Pancreas (tissue), 10 donors: ENCODE data around the gene SLC25A1. TPM values are rescaled to one million over a fixed set of nuclear protein-coding genes. Genes with fewer than 3 reads are reported as not detected.
"Not testable (repeated sequence)": the region's sequence is repeated elsewhere in the genome, so short reads cannot be mapped to it uniquely, and the experiment has no call there.

Experiments
- ATAC-seq, 4 donors: fragments of 200-7000 bp; cut with Tn5 transposase; one replicate each; pipeline versions ENCODE4 v1.8.0 to v1.9.1; 2020; ENCODE audit warnings: mild to moderate bottlenecking in 4 of 4, moderate library complexity in 4 of 4
- DNase-seq, 6 donors: peaks; one replicate each; pipeline ENCODE4 v3.0.0-alpha.2; 2020
- FAIRE-seq: peaks from 2 replicates; lab custom pipeline; 2012; peaks lifted over from hg19 to GRCh38; lab: Jason Lieb, UNC
- H3K27ac ChIP-seq, 4 donors: fragments of 200-600 bp; sonication (generic); 1 replicate in 3 of 4; 2 replicates in 1 of 4; pipeline versions ENCODE4 v1.5.0 to v1.8.0; 2020
- H3K27me3 ChIP-seq, 4 donors: fragments of 200-600 bp; one replicate each; pipeline ENCODE4 v1.8.0; 2021
- H3K36me3 ChIP-seq, 3 donors: fragments of 200-600 bp; sonication (generic) in 1 of 3; one replicate each; pipeline versions ENCODE4 v1.5.0 to v1.8.0; 2020 to 2021
- H3K4me1 ChIP-seq, 3 donors: fragments of 200-600 bp; one replicate each; pipeline ENCODE4 v1.8.0; 2021
- H3K4me3 ChIP-seq, 4 donors: fragments of 200-600 bp; sonication (generic) in 2 of 4; one replicate each; pipeline versions ENCODE4 v1.5.0 to v1.8.0; 2020 to 2021
- H3K9me3 ChIP-seq, 4 donors: fragments of 200-600 bp; one replicate each; pipeline ENCODE4 v1.8.0; 2021
- WGBS, 2 donors: extraction: QIAGEN DNeasy Blood & Tissue Kit; methylation state at CpG; one replicate each; pipeline ENCODE4 v1.1.7; 2013; 5-methylcytosine and 5-hydroxymethylcytosine counted together
- intact Hi-C, 3 donors: fragments of 100-400 bp; cut with DNase I; formaldehyde crosslinking; loops; one replicate each; pipeline versions ENCODE4 v1.11.1 to v1.14.2; 2022
- polyA plus RNA-seq, 2 donors: library from polyadenylated mRNA; stranded (reverse); fragments of 200-250 nt; gene quantifications; one replicate each; pipeline ENCODE4 v1.2.3, GENCODE V29; 2013
- total RNA-seq, 6 donors: library from RNA; stranded (reverse); fragmentation: NEBNext Ultra II Directional in 4 of 6; extraction: Animal tissue kit (Norgen Biotek cat#: 25700) in 4 of 6; gene quantifications; one replicate each; pipeline versions ENCODE4 v1.2.1 to v1.2.4, GENCODE V29; 2021 to 2023
- TF ChIP-seq, protein P1 (sequence below), 4 donors: fragments of 200-600 bp; sonication (generic) in 3 of 4; IDR thresholded peaks; one replicate each; pipeline versions ENCODE4 v1.5.0 to v1.8.0; 2021; ENCODE audit warnings: antibody characterized with exemption in 4 of 4
- donor health status: healthy with polysubstance abuse.
- donor health status: DM: no; HTN: no; CAD: no; lungs with moderate emphysema.
- donor health status: DM: no; HTN: no; CAD: no.
- donor health status: control.
- donor health status: control.
- donor health status: Bipolar disorder and iron deficiency.
- donor health status: DM: yes; HTN: yes; CAD: no.
- donor health status: DM: no; HTN: no; CAD: no.
- donor health status: DM: no; HTN: no; CAD: no.
- donor health status: DM: yes; HTN: yes; CAD: no.

Gene SLC25A1
- total and polyA plus RNA-seq, 8 donors, result 29.3 to 43.9 (median 35.9) TPM

GRCh38 chr22:19164425-19164824 is 14.1 kb downstream of the SLC25A1 start:
- no peaks in the 10 kb centered on the region for H3K36me3 ChIP-seq
- WGBS, 2 donors, result 85 to 92% methylated on average over 6 of the region's 6 CpGs
- H3K9me3 ChIP-seq, result no peaks in the 10 kb centered on the region
- FAIRE-seq (no peak), ATAC-seq (no peak), DNase-seq (no peak)
- H3K27ac ChIP-seq, result no peak overlapping the region
- peaks cover 0 to 13% (median 0%) of the 10 kb centered on the region in 4 donors for H3K27me3 ChIP-seq
- H3K4me3 ChIP-seq, result no peak overlapping the region
- intact Hi-C loops, result no loop called here
- no peaks in the 10 kb centered on the region for H3K4me1 ChIP-seq
- TF ChIP-seq, protein P1, sequence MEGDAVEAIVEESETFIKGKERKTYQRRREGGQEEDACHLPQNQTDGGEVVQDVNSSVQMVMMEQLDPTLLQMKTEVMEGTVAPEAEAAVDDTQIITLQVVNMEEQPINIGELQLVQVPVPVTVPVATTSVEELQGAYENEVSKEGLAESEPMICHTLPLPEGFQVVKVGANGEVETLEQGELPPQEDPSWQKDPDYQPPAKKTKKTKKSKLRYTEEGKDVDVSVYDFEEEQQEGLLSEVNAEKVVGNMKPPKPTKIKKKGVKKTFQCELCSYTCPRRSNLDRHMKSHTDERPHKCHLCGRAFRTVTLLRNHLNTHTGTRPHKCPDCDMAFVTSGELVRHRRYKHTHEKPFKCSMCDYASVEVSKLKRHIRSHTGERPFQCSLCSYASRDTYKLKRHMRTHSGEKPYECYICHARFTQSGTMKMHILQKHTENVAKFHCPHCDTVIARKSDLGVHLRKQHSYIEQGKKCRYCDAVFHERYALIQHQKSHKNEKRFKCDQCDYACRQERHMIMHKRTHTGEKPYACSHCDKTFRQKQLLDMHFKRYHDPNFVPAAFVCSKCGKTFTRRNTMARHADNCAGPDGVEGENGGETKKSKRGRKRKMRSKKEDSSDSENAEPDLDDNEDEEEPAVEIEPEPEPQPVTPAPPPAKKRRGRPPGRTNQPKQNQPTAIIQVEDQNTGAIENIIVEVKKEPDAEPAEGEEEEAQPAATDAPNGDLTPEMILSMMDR (IDR thresholded peaks at IDR 0.05), result no peak

GRCh38 chr22:19158649-19159048 is 19.9 kb downstream of the SLC25A1 start:
- 69 to 79% methylated on average over 11 of the region's 11 CpGs for WGBS, 2 donors
- H3K4me3 ChIP-seq, H3K4me1 ChIP-seq, H3K27me3 ChIP-seq, H3K9me3 ChIP-seq, intact Hi-C loops, ATAC-seq, FAIRE-seq, H3K36me3 ChIP-seq, DNase-seq, H3K27ac ChIP-seq: not testable (repeated sequence)

DNA sequence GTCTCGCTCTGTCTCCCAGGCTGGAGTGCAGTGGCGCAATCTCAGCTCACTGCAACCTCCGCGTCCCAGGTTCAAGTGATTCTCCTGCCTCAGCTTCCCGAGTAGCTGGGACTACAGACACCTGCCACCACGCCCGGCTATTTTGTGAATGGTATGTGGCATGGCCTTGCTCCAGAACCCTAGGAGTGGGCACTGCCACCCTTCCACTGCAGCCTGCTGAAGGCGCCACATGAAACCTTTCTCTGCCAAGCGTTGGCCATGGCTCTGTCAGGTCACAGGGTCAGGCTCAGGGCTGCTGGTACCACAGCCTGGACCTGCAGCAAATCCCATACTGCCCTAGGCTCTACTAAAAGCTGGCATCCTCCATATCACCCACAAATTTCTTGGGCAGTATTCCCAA is 22.4 kb downstream of the SLC25A1 start:
- ATAC-seq, H3K4me1 ChIP-seq, FAIRE-seq: not testable (repeated sequence)

GRCh38 chr22:19152942-19153883 is 25.3 kb downstream of the SLC25A1 start:
- Histone ChIP-seq H3K27me3 (peaks cover 0 to 24% (median 6%) of the 10 kb centered on the region in 4 donors), H3K27ac (no peak overlapping the region), H3K4me3 (no peak overlapping the region), H3K36me3 (no peaks in the 10 kb centered on the region), H3K4me1 (peaks cover 0 to 3% (median 0%) of the 10 kb centered on the region in 3 donors), H3K9me3 (no peaks in the 10 kb centered on the region)
- intact Hi-C loops, result no loop called here
- FAIRE-seq (no peak), ATAC-seq (no peak), DNase-seq (peak in 1 of 6 donors; percentile 43)
- WGBS, 2 donors, result 39 to 45% methylated on average over 11 of the region's 11 CpGs
- TF ChIP-seq, protein P1 (IDR thresholded peaks at IDR 0.05), result no peak

More for the DNA sequence above, 22.4 kb downstream of the SLC25A1 start:
- DNase-seq, H3K4me3 ChIP-seq, intact Hi-C loops, H3K9me3 ChIP-seq, H3K27me3 ChIP-seq, H3K36me3 ChIP-seq, H3K27ac ChIP-seq: not testable (repeated sequence)
- WGBS, 2 donors, result 75 to 79% methylated on average over 9 of the region's 9 CpGs

- peaks cover 0 to 3% (median 0%) of the 10 kb centered on the region in 3 donors for H3K4me1 ChIP-seq
- 42 to 56% methylated on average over 10 of the region's 10 CpGs for WGBS, 2 donors
- H3K4me3 ChIP-seq, result no peak overlapping the region
- peaks cover 0 to 24% (median 6%) of the 10 kb centered on the region in 4 donors for H3K27me3 ChIP-seq
- DNase-seq (peak in 1 of 6 donors; percentile 44), FAIRE-seq (no peak), ATAC-seq (no peak)
- no peaks in the 10 kb centered on the region for H3K9me3 ChIP-seq
- no peak overlapping the region for H3K27ac ChIP-seq
- no peaks in the 10 kb centered on the region for H3K36me3 ChIP-seq
- intact Hi-C loops, result no loop called here
- TF ChIP-seq, protein P1 (IDR thresholded peaks at IDR 0.05), result no peak
These were observed 27.0 kb downstream of the SLC25A1 start for GRCh38 chr22:19151329-19152191.
